Left cardiac atrium (tissue), 4 donors: ENCODE data around the gene SETD6. TPM values are rescaled to one million over a fixed set of nuclear protein-coding genes. Genes with fewer than 3 reads are reported as not detected.
A peak's percentile ranks its signal among the peaks of the same experiment; 100 is the strongest.

Experiments
- ATAC-seq, 2 donors: fragments of 200-7000 bp; cut with Tn5 transposase; one replicate each; pipeline ENCODE4 v1.9.1; 2020; ENCODE audit warnings: mild to moderate bottlenecking in 2 of 2, moderate library complexity in 2 of 2
- DNase-seq: peaks from one replicate; pipeline ENCODE4 v3.0.0-alpha.2; 2020
- intact Hi-C, 2 donors: fragments of 100-400 bp; cut with DNase I; formaldehyde crosslinking; loops; one replicate each; pipeline versions ENCODE4 v1.14.1 to v1.15.1; 2022 to 2023
- long read RNA-seq: library from polyadenylated mRNA; unstranded; transcript quantifications from one replicate; pipeline ENCODE4 v2.0.0, GENCODE V29; 2021
- total RNA-seq, 2 donors: library from RNA; stranded (reverse); fragmentation: NEBNext Ultra II Directional; extraction: Animal tissue kit (Norgen Biotek cat#: 25700); gene quantifications; one replicate each; pipeline ENCODE4 v1.2.1, GENCODE V29; 2021
- donor health status: DM: no; HTN: yes; CAD: no.
- donor health status: DM: no; HTN: yes; CAD: no; lungs with severe emphysema.
- donor health status: DM: yes; HTN: yes; CAD: no.
- donor health status: Dilated cardiomyopathy.

The SETD6 gene, protein sequence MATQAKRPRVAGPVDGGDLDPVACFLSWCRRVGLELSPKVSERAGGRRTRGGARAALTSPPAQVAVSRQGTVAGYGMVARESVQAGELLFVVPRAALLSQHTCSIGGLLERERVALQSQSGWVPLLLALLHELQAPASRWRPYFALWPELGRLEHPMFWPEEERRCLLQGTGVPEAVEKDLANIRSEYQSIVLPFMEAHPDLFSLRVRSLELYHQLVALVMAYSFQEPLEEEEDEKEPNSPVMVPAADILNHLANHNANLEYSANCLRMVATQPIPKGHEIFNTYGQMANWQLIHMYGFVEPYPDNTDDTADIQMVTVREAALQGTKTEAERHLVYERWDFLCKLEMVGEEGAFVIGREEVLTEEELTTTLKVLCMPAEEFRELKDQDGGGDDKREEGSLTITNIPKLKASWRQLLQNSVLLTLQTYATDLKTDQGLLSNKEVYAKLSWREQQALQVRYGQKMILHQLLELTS
- 10 to 100 TPM; 10.7 to 10.8 TPM for total RNA-seq
- long read RNA-seq, partial matches to known transcripts, result 1 of 8 reads
- long read RNA-seq, other reads (novel, unspliced or antisense), result 2 of 8 reads

DNA sequence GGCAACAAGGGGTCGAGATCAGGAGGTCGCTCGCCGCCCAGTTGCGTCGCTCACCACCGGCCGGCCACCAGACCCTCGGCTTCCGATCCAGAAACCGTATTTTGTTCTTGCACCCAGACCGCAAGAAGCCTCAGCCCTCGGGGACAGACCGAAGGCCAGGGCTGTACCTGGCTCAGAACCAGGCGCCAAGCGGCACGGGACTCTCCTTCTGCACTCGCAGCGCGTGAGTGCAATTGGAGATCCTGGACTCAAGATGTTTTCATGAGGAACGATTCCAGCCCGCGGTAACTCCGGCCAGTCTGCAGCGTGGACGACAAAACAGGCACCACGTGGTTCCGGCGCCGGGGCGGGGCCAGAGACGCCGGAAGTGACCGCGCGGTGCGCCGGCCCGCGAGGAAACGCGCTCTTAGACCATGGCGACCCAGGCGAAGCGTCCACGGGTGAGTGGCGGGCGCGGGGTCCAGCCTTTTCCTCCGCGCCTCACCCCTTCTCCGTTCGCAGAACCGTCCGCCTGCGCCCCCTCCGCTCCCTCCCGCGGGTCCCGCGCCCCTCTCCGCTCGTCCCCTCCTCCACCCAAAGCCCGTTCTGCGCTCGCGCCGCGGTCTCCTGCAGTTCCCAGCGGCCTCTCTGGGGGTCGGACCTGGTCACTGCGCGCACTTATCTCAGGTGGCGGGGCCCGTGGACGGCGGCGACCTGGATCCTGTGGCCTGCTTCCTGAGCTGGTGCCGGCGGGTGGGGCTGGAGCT lies at the start of gene SETD6:
Gene SETD6, plus strand, starts transcription at position 393 of the 746 bp plus-strand sequence. Its CDS starts 21 bp downstream, at position 414.
- ATAC-seq, result peak; percentile 94 to 95
- intact Hi-C loops, result loop anchor here in 1 of 2 donors (5.0 to 10.0 kb wide), 2 partner anchors 52 to 120 kb away; no protein-coding TSS in a partner anchor
- peak; percentile 91 for DNase-seq

DNA sequence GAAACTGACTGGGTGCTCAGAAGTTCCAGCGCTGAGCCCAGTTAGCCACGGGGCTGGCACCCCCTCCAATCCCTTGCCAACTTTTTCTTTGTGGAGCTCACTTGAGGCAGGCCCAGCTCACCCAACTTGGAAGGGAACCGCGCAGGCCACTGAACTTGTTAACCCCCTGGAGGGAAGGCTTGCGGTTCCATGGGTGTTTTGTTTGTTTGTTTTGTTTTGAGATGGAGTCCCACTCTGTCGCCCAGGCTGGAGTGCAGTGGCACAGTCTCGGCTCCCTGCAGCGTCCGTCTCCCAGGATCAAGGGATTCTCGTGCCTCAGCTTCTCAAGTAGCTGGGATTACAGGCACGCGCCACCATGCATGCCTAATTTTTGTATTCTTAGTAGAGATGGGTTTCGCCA lies 49.5 kb upstream of the SETD6 start:
- no peak for ATAC-seq
- DNase-seq, result no peak
- intact Hi-C loops, result loop anchor here in 1 of 2 donors (10.0 kb wide), 1 partner anchor 51 kb away; no protein-coding TSS in a partner anchor

DNA sequence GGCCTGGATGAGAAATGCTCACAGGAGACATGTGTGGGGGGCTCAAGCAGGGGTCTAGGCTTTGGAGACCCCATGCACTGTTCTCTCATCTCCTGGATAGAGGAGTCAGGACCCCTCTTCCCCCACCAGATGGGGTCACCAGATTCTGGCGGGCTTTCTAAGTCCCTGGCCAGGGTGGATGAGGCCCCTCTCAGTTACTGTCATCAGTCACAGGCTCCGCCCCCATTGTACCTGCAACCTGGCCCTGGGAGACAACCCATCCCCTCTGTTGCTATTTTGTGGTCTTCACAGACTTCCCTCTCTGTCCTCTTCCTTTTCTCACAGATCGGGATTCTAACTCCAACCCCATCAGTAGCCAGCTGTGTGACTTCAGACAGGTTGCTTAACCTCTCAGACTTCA lies 48.9 kb upstream of the SETD6 start:
- ATAC-seq, result no peak
- no peak for DNase-seq
- intact Hi-C loops, result loop anchor here in 1 of 2 donors (10.0 kb wide), 1 partner anchor 52 kb away; no protein-coding TSS in a partner anchor

DNA sequence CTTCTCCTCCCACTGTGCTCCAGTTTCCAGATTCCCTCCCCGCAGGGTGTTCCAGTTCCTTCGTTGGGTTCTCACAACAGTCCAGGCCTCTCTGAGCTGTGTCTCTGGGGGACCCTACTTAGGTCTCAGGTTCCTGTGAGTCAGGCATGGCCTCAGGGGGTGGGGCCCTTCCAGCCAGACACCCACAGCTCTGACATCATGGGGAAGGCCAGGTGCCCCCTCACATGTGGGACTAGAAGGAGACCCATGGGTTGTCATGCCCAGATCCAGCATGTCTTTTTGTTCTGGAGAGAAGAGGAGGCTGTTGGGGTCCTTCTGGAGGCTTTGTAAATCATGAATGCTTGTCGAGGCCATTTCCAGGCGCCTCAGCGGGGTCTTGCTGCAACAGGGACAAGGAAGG lies 47.4 kb upstream of the SETD6 start:
- intact Hi-C loops, result loop anchor here in 1 of 2 donors (10.0 kb wide), 1 partner anchor 53 kb away; no protein-coding TSS in a partner anchor
- DNase-seq, result no peak
- ATAC-seq, result no peak

DNA sequence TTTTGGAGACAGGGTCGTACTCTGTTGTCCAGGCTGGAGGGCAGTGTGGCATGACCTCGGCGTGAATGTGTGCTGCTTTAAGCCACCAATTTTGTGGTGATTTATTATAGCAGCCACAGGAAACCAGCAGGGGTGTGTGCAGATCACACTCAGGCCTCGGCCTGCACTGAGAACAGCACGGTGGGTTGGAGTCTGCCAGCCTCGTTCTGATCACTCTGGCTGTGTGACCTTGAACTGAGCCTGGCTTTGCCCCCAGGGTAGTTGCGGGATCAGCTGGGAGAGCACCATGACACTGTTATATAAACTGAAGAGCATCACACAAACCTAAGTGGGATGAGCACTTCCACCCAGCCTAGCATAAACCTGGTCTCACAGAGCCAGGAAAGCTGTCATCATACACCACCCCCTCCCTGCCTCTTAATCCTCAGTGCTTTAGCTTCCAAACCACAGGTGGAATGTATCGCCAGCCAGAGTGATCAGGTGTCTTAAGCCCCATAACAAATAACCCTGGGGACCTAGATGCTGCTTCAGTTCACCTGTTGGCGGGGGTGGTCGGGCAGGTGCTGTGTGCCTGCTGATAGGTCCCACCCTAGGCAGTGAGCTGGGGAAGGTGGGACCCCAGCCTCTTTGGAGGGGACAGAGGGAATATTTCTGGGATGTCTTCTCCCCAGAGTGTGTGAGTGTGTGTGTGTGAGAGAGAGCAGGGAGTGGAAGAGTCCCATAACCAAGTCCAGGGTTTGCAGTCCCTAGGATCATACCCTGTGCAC lies 43.9 kb upstream of the SETD6 start:
- peak in 1 of 2 donors; percentile 18 for ATAC-seq
- no peak for DNase-seq
- intact Hi-C loops, result no loop called here

DNA sequence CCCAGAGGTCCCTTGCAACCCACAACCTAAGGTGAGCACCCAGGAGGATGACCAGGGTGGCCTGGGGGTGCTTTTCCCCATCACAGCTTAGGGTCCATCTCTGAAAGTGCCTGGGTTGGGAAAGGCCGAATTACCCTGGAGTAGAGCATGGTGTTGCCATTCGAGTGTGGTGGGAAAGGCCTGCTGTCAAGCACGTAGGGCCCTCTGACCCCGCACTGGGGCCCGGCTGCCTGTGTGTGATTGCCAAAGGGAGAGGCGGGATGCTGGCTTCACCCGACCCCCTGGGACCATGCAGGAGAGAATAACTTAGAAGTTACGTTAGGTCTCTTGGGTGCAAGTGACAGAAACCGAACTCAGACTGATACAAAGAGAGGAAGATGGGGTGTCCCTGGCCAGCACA lies 43.1 kb upstream of the SETD6 start:
- intact Hi-C loops, result no loop called here
- ATAC-seq (no peak), DNase-seq (no peak)

DNA sequence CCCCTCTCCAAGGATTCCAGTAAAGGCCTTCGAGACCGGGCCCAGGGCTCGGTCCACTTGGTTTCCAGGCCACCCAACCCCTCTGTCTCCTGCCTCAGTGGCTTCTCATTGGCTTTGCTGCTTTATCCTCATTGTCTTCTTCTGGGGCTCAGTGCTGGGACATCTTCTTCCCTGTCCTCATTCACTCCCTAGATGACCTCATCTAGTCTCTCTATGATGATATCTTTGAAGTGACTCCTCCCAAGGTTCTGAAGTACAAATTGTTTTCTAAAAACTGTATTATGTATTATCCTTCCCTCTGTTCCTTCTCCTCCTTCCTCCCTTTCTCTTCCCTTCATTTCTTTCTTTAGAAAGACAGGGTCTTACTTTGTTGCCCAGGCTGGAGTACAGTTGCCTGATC lies 42.5 kb upstream of the SETD6 start:
- DNase-seq (no peak), ATAC-seq (no peak)
- intact Hi-C loops, result no loop called here

DNA sequence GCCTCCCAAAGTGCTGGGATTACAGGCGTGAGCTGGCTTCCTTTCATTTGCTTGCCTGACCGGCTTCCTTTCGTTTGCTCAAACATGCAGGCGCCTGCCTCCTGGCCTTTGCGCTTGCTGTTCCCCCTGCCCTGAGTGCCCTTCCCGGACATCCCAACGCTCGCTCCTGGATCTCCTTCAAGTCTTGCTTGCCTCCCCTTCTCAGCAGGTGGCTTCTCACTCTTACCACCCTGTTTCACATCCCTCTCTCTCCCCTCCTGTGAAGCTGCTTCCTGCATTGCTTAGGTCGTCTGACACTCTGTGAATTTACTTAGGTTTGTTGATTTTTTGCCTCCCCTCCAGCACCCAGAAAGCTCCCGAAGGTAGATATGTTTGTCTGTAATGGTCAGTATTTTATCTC lies 41.0 kb upstream of the SETD6 start:
- intact Hi-C loops, result no loop called here
- no peak for DNase-seq
- no peak for ATAC-seq

DNA sequence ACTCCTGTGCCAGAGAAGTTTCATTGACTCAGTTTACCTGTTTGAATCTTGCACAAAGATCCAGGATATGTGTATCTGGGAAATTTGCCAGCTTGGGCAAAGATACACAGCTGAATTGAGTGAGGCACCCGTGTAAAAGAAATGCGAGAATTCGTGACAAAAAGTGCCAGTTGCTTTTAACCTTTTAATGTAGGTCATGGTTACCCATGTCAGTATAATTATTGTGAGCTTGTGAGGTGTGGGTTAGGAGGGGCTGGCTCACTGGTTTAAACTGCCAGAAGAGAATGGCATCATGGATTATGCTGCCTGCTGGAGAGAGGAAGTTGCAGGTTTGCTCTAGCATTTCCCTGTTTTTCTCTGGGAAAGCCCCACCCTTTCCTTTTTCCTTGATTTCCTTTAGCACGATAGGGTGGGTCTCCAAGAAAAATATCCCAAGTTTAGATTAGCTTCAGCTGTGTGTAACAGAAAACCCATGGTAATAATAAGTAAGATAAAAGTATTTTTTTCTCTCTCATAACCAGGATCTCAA lies 40.2 kb upstream of the SETD6 start:
- peak in 1 of 2 donors; percentile 60 for ATAC-seq
- intact Hi-C loops, result no loop called here
- no peak for DNase-seq

DNA sequence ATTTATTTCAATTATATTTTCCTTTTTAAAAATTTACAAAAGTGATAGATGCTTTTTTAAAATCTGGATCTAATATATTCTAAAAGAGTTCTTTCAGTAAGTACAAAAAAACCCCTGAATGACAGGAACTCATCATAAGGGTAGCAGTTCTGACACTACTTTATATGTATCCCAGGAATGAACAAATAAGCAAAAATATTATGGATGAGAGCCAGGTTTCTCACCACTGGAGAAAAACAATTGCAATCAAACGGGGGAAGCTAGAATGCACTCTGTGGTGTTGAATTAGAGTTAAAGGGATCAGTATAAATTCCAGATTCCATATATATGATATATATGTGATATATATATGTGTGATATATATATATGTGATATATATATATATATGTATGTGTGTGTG lies 38.5 kb upstream of the SETD6 start:
- intact Hi-C loops, result no loop called here
- no peak for DNase-seq
- ATAC-seq, result no peak

DNA sequence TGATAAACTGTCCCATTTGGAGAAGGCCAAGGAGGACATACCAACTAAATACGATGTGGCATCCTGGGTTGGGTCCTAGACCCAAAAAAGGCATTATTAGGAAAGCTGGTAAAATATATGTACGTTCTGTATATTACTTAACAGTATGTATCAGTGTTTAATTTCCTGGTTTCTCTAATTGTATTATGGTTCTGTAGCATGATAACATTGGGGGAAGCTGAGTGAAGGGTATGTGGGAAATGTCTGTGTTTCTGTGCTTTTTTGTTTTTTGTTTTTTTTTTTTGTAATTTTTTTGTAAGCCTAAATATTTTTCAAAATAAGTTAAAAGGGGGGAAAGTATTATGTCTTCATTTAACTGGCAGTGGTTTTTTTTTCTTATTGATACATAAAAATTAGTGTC lies 36.9 kb upstream of the SETD6 start:
- DNase-seq (no peak), ATAC-seq (no peak)
- intact Hi-C loops, result no loop called here

DNA sequence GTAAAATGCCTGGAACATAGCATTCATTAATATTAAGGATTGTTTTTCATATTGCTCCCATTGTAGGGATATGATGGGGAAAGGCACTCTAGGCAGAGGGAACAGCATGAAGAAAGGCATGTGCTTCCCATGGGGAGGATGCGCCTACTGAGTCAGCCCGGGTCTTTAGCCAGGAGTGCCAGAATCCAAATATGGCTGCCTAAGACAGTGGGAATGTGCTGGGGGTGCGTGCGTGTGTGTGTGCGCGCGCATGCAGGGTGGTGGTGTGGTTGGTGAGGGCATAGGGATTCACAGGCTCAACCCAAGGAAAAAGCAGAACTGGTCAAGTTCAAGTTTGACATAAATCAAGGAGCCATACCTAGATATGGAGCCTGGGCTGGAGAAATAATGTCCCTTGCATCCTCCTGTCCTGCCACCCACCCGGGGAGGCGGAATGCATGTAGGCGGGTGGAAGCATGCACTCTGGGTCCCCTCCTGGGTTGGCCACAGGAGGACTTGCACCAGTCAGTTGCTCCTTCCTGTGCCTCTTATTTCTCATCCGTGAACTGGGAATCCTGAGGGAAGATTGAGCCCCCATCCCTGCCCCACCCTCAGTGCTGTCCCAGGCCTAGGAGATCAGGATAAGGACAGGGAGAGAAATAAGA lies 34.0 kb upstream of the SETD6 start:
- intact Hi-C loops, result loop anchor here in 1 of 2 donors (10.0 kb wide), 1 partner anchor 87 kb away; the partner anchor contains the start of gene GINS3
- DNase-seq (no peak), ATAC-seq (no peak)

DNA sequence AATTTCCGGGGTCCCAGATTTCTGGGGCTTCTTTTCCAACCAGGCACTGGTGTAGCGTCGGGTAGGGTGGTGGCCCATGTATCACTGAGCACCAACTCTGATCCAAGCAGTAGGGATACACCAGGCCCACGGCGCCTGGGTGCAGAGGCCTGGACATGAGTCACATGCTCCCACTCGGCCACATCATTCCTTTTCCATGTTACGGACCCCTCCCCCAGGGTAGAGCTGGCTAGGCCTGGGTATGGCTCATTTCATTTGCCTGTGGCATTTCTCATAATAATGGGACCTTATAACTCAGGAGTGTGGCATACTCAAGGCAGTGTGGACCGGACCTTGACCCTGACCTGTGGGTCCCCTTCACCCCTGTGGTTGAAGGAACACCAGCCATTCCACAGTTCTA lies 33.4 kb upstream of the SETD6 start:
- no peak for DNase-seq
- ATAC-seq, result peak in 1 of 2 donors; percentile 67

DNA sequence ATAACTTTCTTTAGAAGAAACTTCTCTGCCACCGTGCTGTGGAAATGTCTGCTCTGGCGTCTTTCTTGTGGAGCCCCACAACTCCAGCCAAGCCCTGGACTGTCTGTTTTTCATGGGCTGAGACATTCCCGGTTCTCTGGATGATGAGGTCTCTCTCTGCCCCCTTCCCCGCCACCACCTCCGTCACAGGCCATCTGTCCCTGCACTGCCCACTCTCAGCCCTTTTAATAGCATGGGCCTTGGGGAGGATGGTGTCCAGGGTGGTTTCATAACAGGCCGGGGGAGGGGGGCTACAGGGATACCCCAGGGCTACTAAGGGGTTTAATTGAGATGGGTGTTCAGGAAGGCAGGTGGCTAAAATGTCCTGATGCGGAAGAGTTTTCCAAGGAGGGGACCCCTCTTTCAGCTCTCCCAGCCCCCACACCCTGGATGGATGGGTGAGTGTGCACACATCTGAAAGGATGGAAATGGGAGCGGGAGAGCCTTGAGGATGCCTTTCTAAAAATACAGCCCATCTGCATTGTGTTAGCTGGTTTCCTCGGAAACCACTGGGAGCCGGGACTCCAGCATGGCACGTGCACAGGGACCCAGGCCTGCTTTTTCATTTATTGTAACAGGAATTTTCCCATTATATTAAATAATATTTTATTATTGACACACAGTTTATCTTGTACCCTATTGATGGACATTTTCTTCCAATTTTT lies 30.0 kb upstream of the SETD6 start:
- DNase-seq (no peak), ATAC-seq (no peak)
- intact Hi-C loops, result loop anchor here (5.0 to 10.0 kb wide), 2 partner anchors 91 to 148 kb away; partner anchors contain the start of gene GINS3 (in 1 of the 2)

More for the DNA sequence above, 33.4 kb upstream of the SETD6 start:
- intact Hi-C loops, result loop anchor here in 1 of 2 donors (10.0 kb wide), 1 partner anchor 87 kb away; the partner anchor contains the start of gene GINS3

DNA sequence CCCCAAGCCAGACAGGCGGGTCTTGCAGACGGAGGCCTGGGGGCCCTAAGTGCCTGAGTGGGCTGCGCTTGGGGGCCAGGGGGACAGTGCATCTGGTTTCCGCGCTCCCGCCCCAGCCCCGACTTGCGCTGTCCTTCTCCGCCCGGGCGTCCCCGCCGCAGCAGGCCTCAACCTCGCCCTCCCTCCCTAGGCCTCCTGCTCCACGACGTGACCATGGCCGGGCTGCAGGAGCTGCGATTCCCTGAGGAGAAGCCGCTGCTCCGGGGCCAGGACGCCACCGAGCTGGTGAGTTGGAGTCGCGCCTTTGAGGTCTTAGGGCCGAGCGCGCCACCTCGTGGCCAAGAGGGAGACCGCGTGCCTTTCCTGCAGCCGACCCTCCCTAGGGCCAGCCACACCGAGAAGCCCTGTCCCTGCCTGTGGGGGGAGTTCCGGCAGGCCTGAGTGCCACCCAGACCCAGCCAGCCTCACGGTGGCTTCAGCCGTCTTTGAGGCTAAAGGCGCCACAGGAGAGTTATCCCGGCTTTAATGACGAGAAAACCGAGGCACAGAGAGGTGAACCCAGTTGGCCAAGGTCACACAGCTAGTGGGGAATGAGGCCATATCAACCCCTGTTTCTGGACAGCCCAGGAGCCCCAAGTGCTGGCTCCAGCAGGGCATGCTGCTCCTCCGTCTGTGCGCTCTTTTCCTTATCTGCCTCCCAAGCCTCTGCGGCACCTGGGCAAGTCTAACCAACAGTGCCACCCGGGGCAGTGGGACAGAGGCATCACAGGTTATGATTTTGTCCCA lies 27.6 kb upstream of the SETD6 start:
- ATAC-seq (peak; percentile 85 to 89), DNase-seq (peak; percentile 90)
- intact Hi-C loops, result loop anchor here (2.0 to 10.0 kb wide), 3 partner anchors 93 to 151 kb away; partner anchors contain the start of gene GINS3 (in 1 of the 2)

DNA sequence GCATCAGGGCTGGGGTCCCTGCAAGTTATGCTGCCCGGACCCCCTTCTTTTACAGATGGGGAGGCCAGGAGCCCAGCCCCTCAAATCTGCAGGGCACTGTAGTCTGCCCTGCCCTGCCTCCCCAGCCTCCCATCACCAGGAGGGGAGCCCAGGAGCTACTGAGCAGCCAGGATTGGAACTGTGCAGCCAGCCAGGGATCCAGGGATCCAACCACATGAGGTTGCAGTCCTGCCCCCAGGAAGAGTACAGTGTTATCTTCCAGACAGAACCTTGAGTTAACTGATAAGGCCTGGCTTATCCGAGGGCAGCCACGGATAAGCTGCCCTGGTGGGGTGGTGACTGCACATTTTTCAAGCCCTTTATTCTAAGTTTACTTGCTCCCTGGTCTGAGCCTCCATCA lies 26.8 kb upstream of the SETD6 start:
- ATAC-seq (peak in 1 of 2 donors; percentile 27), DNase-seq (no peak)
- intact Hi-C loops, result loop anchor here (5.0 to 10.0 kb wide), 2 partner anchors 94 to 151 kb away; partner anchors contain the start of gene GINS3 (in 1 of the 2)
